ENCODE results near the gene TRIM6. TPM values are rescaled to one million over a fixed set of nuclear protein-coding genes. Genes with fewer than 3 reads are reported as not detected.
A peak's percentile ranks its signal among the peaks of the same experiment; 100 is the strongest.

TRIM6 gene, protein sequence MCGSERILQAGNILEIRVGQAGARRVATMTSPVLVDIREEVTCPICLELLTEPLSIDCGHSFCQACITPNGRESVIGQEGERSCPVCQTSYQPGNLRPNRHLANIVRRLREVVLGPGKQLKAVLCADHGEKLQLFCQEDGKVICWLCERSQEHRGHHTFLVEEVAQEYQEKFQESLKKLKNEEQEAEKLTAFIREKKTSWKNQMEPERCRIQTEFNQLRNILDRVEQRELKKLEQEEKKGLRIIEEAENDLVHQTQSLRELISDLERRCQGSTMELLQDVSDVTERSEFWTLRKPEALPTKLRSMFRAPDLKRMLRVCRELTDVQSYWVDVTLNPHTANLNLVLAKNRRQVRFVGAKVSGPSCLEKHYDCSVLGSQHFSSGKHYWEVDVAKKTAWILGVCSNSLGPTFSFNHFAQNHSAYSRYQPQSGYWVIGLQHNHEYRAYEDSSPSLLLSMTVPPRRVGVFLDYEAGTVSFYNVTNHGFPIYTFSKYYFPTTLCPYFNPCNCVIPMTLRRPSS
- 1 to 10 TPM; 4.0 to 9.0 (median 6.6) TPM for total RNA-seq (2021; fragmentation: NEBNext Ultra II Directional; extraction: Animal tissue kit (Norgen Biotek cat#: 25700))
- long read RNA-seq, partial matches to known transcripts = 0 of 5 reads
- long read RNA-seq, other reads (novel, unspliced or antisense) = 5 of 5 reads

- Mint-ChIP-seq H3K36me3 (ENCODE audit: low read depth) (no peaks in the 10 kb centered on the region), H3K4me3 (peak within 1 kb of the TSS; percentile 93), H3K27ac (peak within 1 kb of the TSS; percentile 86), H3K4me1 (ENCODE audit: low read depth) (peaks cover 34% of the 10 kb centered on the region), H3K9me3 (no peaks in the 10 kb centered on the region), H3K27me3 (ENCODE audit: insufficient read depth) (peaks cover 3% of the 10 kb centered on the region)
- DNase-seq = peak; percentile 40
- no peak for TF ChIP-seq CTCF (IDR thresholded peaks at IDR 0.05)
Measured at GRCh38 chr11:5596607-5597201, at the start of gene TRIM6. Gene TRIM6 (plus strand): TSS chr11:5596637. CDS start chr11:5596898, 261 bp downstream.

- Mint-ChIP-seq H3K9me3 (no peaks in the 10 kb centered on the region), H3K4me3 (no peak overlapping the region), H3K27ac (no peak overlapping the region), H3K27me3 (ENCODE audit: insufficient read depth) (no peaks in the 10 kb centered on the region), H3K4me1 (ENCODE audit: low read depth) (peaks cover 31% of the 10 kb centered on the region), H3K36me3 (ENCODE audit: low read depth) (no peaks in the 10 kb centered on the region)
- DNase-seq = no peak
- TF ChIP-seq CTCF (IDR thresholded peaks at IDR 0.05) = no peak
Measured at GRCh38 chr11:5547982-5548381, 48.5 kb upstream of the TRIM6 start.

- Mint-ChIP-seq H3K27ac (no peak within 1 kb of the TSS), H3K36me3 (ENCODE audit: low read depth) (no peaks in the 10 kb centered on the region), H3K9me3 (no peaks in the 10 kb centered on the region), H3K27me3 (ENCODE audit: insufficient read depth) (no peaks in the 10 kb centered on the region), H3K4me1 (ENCODE audit: low read depth) (peaks cover 31% of the 10 kb centered on the region), H3K4me3 (no peak within 1 kb of the TSS)
- no peak for DNase-seq
- no peak for TF ChIP-seq CTCF (IDR thresholded peaks at IDR 0.05)
Measured at GRCh38 chr11:5548440-5548839, 48.0 kb upstream of the TRIM6 start, which contains the start of gene OR52H1. Gene OR52H1 (minus strand): TSS chr11:5548540. CDS start chr11:5545505, 3,035 bp downstream.

- Mint-ChIP-seq H3K4me3 (peak overlapping the region; percentile 52), H3K27me3 (ENCODE audit: insufficient read depth) (no peaks in the 10 kb centered on the region), H3K27ac (peak overlapping the region; percentile 77), H3K4me1 (ENCODE audit: low read depth) (peaks cover 31% of the 10 kb centered on the region), H3K9me3 (no peaks in the 10 kb centered on the region), H3K36me3 (ENCODE audit: low read depth) (no peaks in the 10 kb centered on the region)
- peak; percentile 92 for DNase-seq
- no peak for TF ChIP-seq CTCF (IDR thresholded peaks at IDR 0.05)
Measured at GRCh38 chr11:5550440-5551095, 45.9 kb upstream of the TRIM6 start.

GRCh38 chr11:5553343-5553742 is 43.1 kb upstream of the TRIM6 start:
- Mint-ChIP-seq H3K4me3 (no peak overlapping the region), H3K9me3 (no peaks in the 10 kb centered on the region), H3K27ac (no peak overlapping the region), H3K4me1 (ENCODE audit: low read depth) (peaks cover 30% of the 10 kb centered on the region), H3K27me3 (ENCODE audit: insufficient read depth) (no peaks in the 10 kb centered on the region), H3K36me3 (ENCODE audit: low read depth) (no peaks in the 10 kb centered on the region)
- TF ChIP-seq CTCF (IDR thresholded peaks at IDR 0.05) = peak; percentile 70
- DNase-seq = no peak

Measured in HFFc6 (cell line).